ENCODE measurements around the gene COPZ1. TPM values are rescaled to one million over a fixed set of nuclear protein-coding genes. Genes with fewer than 3 reads are reported as not detected.
A peak's percentile ranks its signal among the peaks of the same experiment; 100 is the strongest.

The COPZ1 gene
- total RNA-seq, 1 donor from 2014 or later: 89.5 TPM

DNA sequence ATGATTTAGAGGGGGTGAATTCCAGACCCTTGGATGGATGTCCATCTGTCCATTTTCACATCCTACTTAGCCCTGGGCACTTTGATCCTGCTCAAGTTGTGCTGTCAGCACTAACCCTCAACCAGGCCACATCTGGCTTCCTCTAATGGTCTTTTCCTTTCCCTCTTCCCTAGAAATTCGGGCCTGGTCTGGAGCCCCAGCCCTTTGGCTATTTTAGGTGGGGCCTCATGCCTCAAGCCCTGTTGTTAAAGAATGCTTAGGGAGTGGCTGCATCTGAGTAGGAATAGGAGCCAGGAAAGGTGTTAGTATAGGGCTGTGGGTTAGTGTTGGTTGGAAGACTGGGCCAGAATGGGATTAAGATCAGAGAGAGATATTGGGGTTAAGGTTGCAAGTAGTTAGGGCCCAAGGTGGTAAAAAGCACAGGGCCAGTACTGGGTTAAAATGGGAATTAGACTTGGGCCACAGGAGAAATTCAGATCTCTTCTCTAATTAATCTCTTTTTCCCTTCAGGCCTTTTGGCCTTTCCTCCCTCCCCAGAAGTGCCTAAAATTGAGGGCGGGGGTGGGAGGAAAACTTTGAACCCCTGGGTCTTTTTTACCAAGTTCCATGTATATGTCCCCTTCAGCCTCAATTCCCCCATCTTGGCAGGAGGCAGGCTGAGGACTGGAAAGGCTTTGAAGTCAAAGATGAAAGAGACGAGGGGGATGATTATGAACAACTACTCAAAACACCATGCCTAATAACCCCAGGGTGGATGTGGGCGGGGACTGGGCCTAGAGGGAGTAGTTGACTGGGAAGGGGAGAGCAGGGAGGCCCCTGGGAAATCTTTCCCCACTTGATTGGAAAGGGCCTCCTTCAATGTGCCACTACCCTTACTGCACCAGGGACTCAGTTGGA is 63.6 kb downstream of the COPZ1 start:
- Histone ChIP-seq H3K36me3 (ENCODE audit: control insufficient read depth, insufficient read depth, low read length) (peaks cover 18% of the 10 kb centered on the region), H3K4me3 (ENCODE audit: low read depth, low read length) (no peak overlapping the region), H3K27me3 (ENCODE audit: control insufficient read depth, insufficient read depth, low read length) (no peaks in the 10 kb centered on the region)
- no peak for DNase-seq (ENCODE audit: low read depth)
- no peak for FAIRE-seq
- TF ChIP-seq, protein P1, sequence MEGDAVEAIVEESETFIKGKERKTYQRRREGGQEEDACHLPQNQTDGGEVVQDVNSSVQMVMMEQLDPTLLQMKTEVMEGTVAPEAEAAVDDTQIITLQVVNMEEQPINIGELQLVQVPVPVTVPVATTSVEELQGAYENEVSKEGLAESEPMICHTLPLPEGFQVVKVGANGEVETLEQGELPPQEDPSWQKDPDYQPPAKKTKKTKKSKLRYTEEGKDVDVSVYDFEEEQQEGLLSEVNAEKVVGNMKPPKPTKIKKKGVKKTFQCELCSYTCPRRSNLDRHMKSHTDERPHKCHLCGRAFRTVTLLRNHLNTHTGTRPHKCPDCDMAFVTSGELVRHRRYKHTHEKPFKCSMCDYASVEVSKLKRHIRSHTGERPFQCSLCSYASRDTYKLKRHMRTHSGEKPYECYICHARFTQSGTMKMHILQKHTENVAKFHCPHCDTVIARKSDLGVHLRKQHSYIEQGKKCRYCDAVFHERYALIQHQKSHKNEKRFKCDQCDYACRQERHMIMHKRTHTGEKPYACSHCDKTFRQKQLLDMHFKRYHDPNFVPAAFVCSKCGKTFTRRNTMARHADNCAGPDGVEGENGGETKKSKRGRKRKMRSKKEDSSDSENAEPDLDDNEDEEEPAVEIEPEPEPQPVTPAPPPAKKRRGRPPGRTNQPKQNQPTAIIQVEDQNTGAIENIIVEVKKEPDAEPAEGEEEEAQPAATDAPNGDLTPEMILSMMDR (IDR thresholded peaks at IDR 0.05; ENCODE audit: insufficient read depth, low read length, severe bottlenecking): no peak

DNA sequence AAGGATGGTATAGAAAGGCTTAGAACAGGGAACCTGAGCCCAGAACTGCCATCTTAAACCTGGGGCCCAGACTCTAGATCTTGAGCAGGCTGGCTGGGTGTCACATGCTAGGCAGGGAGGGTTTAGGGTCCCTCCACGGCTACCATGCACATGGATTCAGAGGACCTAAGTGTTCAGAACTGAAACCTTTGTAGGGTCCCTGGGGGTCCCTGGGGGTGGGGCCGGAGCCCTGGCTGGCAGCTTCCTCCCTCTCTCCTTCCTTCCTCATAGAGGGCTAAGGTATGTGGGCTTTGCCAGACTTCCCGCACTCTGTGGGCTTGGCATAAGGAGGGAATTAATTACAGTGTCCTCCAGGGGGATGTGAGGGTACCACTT is 64.2 kb downstream of the COPZ1 start:
- DNase-seq (ENCODE audit: low read depth) (no peak), FAIRE-seq (no peak)
- Histone ChIP-seq H3K27me3 (ENCODE audit: control insufficient read depth, insufficient read depth, low read length) (no peaks in the 10 kb centered on the region), H3K36me3 (ENCODE audit: control insufficient read depth, insufficient read depth, low read length) (peaks cover 18% of the 10 kb centered on the region), H3K4me3 (ENCODE audit: low read depth, low read length) (no peak overlapping the region)
- TF ChIP-seq, protein P1 (IDR thresholded peaks at IDR 0.05; ENCODE audit: insufficient read depth, low read length, severe bottlenecking): no peak

DNA sequence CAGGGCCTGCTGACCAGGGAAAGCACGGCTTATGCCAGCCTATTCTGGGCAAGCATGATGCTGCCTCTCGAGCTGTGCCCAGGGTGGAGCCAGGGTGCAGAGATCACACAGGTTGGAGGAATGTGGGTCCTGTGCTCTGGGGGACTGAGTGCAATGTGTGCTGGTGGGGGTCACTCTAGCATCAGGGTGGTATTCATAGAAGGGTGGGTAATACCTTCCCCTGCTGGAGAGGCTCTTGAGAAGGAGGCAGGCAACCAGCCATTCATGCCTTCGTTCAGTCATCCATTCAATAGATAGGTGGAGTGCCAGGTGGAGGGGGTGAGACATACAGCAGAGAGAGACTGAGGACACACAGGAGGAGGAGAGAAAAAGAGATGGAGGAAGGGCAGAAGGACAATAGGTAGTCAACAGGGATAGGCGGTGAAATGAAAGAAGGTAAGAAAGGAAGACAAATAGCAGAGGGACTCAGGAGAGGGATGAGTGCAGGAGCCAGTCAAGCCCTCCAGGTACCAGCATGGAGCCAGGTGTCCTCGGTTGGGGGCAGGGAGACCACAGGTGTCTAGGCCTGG is 64.8 kb downstream of the COPZ1 start:
- DNase-seq (ENCODE audit: low read depth): no peak
- FAIRE-seq: no peak
- Histone ChIP-seq H3K27me3 (ENCODE audit: control insufficient read depth, insufficient read depth, low read length) (no peaks in the 10 kb centered on the region), H3K36me3 (ENCODE audit: control insufficient read depth, insufficient read depth, low read length) (peaks cover 17% of the 10 kb centered on the region), H3K4me3 (ENCODE audit: low read depth, low read length) (peak overlapping the region; percentile 88)
- TF ChIP-seq, protein P1 (IDR thresholded peaks at IDR 0.05; ENCODE audit: insufficient read depth, low read length, severe bottlenecking): no peak

DNA sequence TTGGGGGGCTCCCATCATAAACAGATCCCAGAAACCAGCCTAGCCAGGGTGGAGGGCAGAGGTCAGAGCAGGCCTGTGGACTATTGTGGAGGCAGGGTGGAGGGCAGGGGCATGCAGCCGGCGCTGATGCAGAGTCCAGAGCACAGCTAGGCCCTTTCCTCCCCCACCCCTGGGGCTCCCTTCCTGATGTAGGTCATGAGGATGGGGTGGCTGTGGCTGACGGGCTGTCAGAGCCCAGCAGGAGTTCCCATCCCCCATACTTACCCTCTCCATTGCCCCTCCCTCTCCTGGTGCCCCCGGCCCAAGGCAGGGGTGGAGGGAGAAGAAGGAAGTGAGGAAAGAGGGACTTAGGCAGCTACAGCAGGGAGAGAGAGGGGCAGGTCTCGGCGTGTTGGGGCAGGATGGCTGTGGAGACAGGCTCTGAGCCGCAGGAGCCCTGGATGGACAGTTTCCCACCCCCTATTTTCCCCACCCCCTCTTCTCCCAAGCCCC is 65.3 kb downstream of the COPZ1 start:
- H3K36me3 ChIP-seq (ENCODE audit: control insufficient read depth, insufficient read depth, low read length): peaks cover 18% of the 10 kb centered on the region
- TF ChIP-seq, protein P1 (IDR thresholded peaks at IDR 0.05; ENCODE audit: insufficient read depth, low read length, severe bottlenecking): no peak
- no peak for FAIRE-seq
- DNase-seq (ENCODE audit: low read depth): peak; percentile 87
- H3K4me3 ChIP-seq (ENCODE audit: low read depth, low read length): peak overlapping the region; percentile 88
- H3K27me3 ChIP-seq (ENCODE audit: control insufficient read depth, insufficient read depth, low read length): no peaks in the 10 kb centered on the region

DNA sequence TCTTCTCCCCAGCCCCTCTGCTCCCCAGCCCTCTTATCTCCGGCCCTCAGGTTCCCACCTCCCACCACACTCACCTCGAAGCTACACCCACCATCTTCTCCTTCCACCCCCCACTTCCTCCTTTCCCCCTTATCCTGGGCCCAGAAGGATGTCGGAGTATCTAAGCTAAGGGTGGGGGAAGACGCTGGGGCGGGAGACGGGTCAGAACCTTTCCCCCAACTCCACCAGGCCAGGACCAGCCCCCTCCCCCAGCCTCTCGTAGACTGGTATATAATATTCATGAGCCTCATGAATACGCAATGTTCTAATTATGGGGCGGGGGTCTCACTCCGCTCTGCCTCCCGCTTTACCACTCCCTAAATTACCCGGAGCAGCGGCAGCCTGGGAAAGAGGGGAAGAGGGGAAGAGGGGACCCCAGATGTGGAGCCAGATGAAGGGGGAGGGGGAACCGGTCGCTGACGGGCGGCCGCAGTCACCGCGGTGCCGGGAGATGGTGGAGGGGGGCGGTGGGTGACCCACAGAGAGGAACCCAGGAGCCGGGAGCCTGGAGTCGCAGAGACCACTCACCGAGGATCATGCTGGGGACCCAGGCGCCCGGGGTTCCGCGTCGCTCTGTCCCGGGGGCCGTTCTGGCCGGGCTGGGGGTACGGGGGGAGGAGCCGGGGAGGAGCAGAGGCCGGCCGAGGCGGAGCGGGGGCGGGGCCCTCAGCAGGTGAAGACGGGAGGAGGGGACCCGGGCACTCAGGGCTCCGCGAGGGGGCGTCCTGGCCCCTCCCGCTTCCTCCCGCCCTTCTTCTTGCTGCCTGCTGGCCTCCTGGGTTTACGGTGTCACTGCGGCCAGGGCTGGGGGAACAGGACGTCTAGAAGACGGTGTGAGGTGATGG is 66.0 kb downstream of the COPZ1 start:
- TF ChIP-seq, protein P1 (IDR thresholded peaks at IDR 0.05; ENCODE audit: insufficient read depth, low read length, severe bottlenecking): peak; percentile 66
- H3K36me3 ChIP-seq (ENCODE audit: control insufficient read depth, insufficient read depth, low read length): peaks cover 22% of the 10 kb centered on the region
- H3K27me3 ChIP-seq (ENCODE audit: control insufficient read depth, insufficient read depth, low read length): no peaks in the 10 kb centered on the region
- H3K4me3 ChIP-seq (ENCODE audit: low read depth, low read length): peak overlapping the region; percentile 88
- FAIRE-seq (no peak), DNase-seq (ENCODE audit: low read depth) (peak; percentile 60)
